ENCODE measurements around the gene MYL7.
"Not testable (repeated sequence)": the region's sequence is repeated elsewhere in the genome, so short reads cannot be mapped to it uniquely, and the experiment has no call there.

MYL7 gene

DNA sequence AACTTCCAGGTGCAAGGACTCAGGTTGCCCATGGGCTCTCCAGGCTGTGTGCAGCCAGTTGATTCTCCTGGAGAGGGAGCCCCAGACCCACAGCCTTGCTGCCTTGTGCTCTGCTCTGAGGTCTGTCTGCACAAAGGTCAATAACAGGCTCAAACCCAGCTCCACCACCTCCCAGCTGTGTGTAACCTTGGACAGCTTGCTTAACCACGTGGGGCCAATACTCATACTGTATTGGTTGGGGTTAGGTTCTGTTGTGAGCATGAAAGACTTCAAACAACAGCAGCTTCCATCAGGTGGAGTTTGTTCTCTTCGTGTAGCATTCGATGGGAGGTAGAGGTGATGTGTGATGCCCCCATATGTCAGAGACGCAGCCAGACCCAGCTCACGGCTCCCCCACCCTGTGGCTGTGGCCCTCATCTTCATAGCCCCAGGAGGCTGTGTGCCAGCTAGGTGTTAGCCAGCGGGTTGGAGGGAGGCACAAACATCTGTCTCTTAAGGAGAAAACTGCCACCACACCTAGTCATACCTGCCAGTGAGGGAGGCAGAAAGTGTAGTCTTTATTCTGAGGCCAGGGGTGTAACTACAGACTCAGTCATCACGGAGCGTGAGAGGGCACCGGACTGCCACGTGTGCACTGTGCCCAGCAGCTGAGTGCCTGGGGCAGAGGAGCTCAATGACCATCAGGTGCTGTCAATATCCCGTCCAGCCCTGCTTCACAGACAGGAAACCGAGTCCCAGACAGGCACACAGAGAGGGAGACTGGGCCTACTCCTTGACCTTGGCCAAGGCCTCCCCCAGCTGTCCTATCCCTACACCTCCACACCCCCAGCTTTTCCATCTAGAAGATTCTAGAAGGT lies 9.7 kb downstream of the MYL7 start:
- Mint-ChIP-seq H3K27ac (no peak overlapping the region), H3K4me3 (no peak overlapping the region), H3K9me3 (no peaks in the 10 kb centered on the region), H3K4me1 (no peaks in the 10 kb centered on the region), H3K27me3 (no peaks in the 10 kb centered on the region)
- DNase-seq (no peak), ATAC-seq (peak; percentile 64)

DNA sequence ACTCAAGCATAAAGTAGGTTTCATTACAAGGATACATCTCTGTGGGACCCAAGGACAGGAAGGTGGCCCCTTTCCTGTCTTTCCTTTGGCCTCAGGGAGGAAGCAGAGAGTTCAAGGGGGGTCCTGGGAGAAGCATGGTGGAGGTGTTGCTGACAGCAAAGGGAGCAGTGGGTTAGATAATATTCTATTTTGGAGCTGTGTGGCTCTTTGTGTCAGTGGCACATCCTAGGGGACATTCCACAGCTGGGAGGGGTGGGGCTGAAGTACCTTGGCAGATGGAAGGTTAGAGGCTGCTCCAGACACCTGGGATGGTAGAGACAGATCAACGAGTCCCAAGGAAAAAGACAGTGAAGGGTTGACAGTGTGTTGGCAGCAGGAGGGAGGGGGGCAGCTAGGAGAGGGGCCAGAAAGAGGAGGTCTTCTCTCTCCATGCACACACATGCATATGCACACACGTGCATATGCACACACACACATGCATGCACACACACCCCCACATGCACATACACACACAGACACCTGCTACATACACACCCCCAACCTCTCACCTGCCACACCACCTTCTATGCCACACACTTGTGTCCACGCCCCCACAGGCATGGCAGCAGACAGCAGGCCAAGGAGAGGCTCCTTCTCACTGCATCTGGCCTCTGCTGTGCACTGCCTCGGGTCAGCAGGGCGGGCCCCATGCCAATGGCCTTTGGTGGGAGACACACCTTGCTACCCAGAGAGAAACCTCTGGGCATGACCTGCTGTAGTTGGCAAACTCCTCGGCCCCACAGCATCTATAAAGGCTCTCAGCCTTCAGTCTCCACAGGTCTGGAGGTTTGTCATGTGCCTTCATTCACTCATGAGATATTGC lies 12.2 kb downstream of the MYL7 start:
- Mint-ChIP-seq H3K27me3 (no peaks in the 10 kb centered on the region), H3K4me1 (peaks cover 5% of the 10 kb centered on the region), H3K27ac (no peak overlapping the region), H3K9me3 (no peaks in the 10 kb centered on the region), H3K4me3 (no peak overlapping the region)
- DNase-seq: no peak
- no peak for ATAC-seq

DNA sequence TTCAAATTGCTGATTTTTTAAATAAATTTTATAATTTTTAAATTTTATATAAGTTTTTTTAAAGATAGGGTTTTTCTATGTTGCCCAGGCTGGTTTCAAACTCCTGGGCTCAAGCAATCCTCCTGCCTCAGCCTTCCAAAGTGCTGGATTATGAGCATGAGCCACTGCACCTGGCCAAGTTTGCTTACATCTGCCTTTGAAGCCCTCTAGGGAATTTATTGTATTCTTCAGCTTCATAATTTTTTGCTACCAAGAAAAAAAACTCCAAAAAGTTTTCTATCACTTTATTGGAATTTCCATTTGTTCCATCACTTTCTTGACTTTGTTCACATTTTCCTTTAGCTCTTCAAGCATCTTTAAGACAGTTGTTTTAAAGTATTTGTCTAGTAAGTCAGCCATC lies 14.0 kb downstream of the MYL7 start:
- no peak overlapping the region for H3K4me3 Mint-ChIP-seq
- peaks cover 15% of the 10 kb centered on the region for H3K4me1 Mint-ChIP-seq
- DNase-seq (no peak), ATAC-seq (no peak)
- H3K27ac Mint-ChIP-seq: no peak overlapping the region
- no peaks in the 10 kb centered on the region for H3K27me3 Mint-ChIP-seq
- no peaks in the 10 kb centered on the region for H3K9me3 Mint-ChIP-seq

DNA sequence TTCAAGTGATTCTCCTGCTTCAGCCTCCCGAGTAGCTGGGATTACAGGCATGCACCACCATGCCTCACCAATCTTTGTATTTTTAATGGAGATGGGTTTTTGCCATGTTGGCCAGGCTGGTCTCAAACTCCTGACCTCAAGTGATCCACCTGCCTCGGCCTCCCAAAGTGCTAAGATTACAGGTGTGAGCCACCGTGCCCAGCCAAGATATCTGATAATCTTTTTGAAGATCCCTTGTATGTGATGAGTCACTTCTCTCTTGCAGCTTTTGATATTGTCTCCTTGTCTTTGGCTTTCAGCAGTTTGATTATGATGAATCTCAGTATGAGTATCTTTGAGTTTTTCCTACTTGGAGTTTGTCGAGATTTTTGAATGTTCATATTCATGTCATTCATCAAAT lies 14.6 kb downstream of the MYL7 start:
- H3K27ac Mint-ChIP-seq, DNase-seq, H3K27me3 Mint-ChIP-seq, H3K9me3 Mint-ChIP-seq, H3K4me3 Mint-ChIP-seq, ATAC-seq: not testable (repeated sequence)
- peaks cover 21% of the 10 kb centered on the region for H3K4me1 Mint-ChIP-seq

DNA sequence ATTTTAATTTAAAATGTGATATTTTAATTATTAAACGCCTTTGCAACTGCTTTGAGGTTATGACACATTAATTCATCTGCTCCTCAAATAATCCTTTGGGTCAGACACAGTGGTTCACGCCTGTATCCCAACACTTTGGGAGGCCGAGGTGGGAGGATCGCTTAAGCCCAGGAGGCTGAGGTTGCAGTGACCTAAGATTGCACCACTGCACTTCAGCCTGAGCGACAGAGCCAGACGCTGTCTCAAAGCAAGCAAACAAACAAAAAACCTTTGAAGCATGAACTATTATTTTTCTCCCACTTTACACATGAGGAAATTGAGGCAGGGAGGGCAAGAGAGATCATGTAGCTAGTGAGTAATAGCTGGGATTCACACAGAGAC lies 16.3 kb downstream of the MYL7 start:
- ATAC-seq (no peak), DNase-seq (no peak)
- Mint-ChIP-seq H3K4me1 (peaks cover 38% of the 10 kb centered on the region), H3K27ac (no peak overlapping the region), H3K9me3 (no peaks in the 10 kb centered on the region), H3K27me3 (no peaks in the 10 kb centered on the region), H3K4me3 (no peak overlapping the region)

DNA sequence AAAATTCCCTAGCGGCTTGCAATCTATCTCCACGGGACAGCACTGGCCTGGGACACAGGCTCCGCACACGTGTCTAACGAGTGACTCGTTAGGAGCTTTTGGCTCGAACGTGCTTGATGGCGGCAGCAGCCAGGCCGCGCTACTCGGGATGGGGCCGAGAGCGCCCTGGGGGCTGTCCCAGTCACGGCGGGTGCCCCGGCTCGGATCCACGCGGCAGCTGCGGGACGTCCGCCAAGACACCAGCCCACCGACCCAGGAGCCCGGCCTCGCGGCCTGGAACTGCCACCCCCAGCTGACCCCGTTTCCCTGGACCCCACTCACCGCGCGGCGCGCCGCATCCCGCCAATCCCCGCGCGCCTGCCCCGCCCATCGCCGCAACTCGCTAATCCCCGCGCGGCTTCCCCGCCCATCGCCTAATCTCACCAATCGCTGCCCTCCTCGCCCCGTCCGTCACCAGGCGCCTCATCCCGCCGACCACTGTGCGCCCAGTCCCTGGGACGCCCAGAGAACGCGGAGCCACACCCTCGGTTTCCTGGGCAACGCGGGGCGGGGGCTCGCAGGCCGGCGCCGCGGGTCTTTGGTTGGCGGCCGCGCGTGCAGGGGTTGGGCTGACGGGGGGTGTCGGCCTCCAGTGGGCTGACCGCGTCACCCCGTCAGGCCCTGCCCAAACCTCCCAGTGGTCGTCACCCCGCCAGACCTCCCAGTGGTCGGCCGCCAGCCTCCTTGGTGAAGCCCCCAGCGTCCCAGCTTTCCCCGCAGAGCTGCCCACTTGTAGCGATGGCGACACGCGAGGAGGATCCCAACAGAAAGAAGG lies 17.7 kb downstream of the MYL7 start, which contains the start of gene POLD2:
Gene POLD2, minus strand, starts transcription at position 359 of the 814 bp plus-strand sequence. CDS start 1,495 bp downstream, outside the sequence.
- ATAC-seq: peak; percentile 100
- H3K9me3 Mint-ChIP-seq: no peaks in the 10 kb centered on the region
- DNase-seq: peak; percentile 96
- H3K27me3 Mint-ChIP-seq: no peaks in the 10 kb centered on the region
- peak within 1 kb of the TSS; percentile 88 to 93 for H3K27ac Mint-ChIP-seq
- H3K4me1 Mint-ChIP-seq: peaks cover 50% of the 10 kb centered on the region
- H3K4me3 Mint-ChIP-seq: peak within 1 kb of the TSS; percentile 90 to 91

DNA sequence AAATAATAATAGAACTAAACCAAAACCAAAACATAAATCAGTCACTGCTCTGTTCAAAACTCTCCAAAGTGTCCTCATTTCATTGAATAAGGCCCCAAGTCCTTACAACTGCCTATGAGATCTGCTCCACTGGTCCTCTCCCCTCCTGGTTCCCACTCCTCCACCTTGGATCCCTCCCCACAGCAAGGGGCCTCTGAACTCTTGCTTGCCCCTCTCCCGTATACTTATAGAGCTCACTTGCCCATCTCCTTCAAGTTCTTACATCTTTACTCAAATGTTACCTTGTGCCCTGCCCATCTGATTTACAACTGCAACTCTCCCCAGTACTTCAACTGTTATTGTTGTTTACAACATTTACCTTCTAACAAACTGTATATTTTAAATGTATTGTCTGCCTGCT lies 18.6 kb downstream of the MYL7 start:
- Mint-ChIP-seq H3K27ac (peak overlapping the region; percentile 7 to 88), H3K27me3 (no peaks in the 10 kb centered on the region), H3K9me3 (no peaks in the 10 kb centered on the region), H3K4me3 (peak overlapping the region; percentile 90 to 91), H3K4me1 (peaks cover 59% of the 10 kb centered on the region)
- no peak for ATAC-seq
- DNase-seq: no peak

DNA sequence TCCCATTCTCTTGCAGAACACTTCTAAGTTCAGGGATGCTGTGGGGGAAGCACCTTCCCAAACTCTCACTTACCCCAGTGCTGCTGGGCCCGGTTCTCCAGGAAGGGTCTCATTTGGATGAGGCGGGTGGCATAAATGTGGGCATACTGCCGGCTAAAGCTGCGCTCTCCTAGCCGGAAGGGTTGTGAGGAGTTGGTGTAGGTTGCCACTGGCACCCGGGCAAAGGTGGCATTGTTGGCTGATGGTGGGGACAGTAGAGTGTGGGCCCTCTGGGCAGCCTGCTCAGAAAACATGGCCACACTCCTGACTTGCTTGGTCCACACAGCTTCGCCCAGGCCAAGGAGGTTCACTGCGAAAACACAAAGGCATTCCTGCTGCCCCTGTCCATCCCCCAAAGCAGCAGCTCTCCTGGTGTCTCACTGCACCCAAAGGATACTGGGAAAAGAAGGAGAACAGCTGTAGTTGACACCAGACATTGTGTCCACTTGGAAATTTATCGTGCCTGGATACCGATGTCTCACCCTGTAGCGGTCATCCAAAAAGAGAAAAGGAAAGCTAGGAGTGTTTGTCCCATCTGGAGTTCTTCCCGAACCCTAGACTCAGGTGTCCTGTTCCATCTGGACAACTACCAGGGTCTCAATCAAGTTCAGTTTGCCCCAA lies 19.2 kb downstream of the MYL7 start:
- H3K4me3 Mint-ChIP-seq: peak overlapping the region; percentile 90 to 91
- H3K27ac Mint-ChIP-seq: no peak overlapping the region

DNA sequence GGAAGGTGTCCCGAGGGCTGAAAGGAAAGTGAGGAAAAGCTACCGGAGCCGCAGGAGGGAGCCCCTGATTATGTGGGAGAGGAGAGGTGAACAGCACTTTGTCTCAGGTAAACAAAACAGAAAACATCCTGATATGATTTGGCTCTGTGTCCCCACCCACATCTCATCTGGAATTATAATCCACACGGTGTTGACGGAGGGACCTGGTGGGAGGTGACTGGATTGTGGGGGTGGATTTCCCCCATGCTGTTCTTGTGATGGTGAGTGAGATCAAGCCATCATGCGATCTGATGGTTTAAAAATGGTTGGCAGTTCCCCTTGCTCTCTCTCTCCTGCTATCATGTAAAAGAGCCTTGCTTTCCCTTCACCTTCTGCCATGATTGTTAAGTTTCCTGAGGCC lies 20.7 kb downstream of the MYL7 start:
- Mint-ChIP-seq H3K4me1 (peaks cover 73% of the 10 kb centered on the region), H3K9me3 (no peaks in the 10 kb centered on the region), H3K27me3 (no peaks in the 10 kb centered on the region), H3K4me3 (no peak overlapping the region), H3K27ac (peak overlapping the region in 1 of 2 donors; percentile 68)
- ATAC-seq (no peak), DNase-seq (no peak)

More for the DNA sequence above, 19.2 kb downstream of the MYL7 start:
- peaks cover 65% of the 10 kb centered on the region for H3K4me1 Mint-ChIP-seq
- H3K9me3 Mint-ChIP-seq: no peaks in the 10 kb centered on the region
- H3K27me3 Mint-ChIP-seq: no peaks in the 10 kb centered on the region
- DNase-seq: no peak
- ATAC-seq: no peak

DNA sequence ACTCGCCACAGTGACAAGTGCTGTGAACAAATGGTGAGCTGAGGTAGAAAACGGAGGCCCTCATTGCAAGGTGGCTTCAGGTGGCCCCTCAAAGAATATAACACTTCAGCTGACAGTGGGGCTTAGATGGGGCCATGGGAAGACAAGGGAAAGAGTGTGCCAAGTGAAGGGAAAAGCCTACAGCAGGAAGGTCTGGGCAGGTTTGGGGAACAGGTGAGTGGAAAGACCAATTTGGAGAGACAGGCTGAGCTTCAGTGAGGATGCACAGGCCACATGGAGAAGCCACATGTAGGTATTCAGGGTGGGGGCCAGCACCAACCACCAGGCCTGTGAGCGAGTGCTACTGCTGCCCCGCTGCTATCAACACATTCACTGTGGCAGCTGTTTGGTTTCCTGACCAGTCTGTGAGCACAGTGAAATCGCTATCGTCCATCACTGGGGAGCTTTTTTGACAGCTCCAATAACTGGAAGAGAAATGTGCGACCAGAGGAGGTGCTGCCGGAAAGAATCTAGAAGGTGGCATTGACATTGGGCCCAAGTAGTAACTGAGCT lies 21.2 kb downstream of the MYL7 start:
- ATAC-seq: no peak
- peak overlapping the region in 1 of 2 donors; percentile 68 for H3K27ac Mint-ChIP-seq

DNA sequence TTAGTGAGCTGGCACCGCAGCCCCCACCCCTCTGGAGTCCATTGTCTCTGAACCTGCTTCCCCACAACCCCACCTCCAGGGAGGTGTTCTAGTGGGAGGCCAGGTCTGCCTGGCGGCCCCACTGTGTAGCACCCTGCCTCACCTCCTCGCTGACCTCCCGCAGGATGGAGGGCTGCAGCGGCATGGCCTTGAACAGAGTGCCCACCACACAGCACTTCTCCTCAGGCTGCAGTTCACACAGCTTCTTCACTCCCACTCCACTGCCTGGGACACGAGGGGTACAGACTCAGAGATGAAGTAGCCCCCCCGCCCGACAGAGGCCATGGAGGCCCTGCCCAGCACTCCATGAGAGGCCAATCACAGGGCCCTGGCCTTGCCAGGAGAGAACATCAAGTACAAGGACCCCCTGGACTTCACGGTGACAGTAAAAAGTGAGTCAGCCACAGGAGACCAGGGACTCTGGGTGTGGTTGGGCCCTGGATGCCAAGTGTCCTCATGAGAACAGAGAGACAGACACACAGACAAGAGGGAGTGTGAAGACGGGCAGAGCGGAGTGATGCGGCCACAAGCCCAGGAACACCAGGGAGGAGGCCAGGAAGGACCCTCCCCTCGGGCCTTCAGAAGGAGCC lies 23.2 kb downstream of the MYL7 start:
- H3K9me3 Mint-ChIP-seq: no peaks in the 10 kb centered on the region
- ATAC-seq (no peak), DNase-seq (no peak)
- H3K4me1 Mint-ChIP-seq: peaks cover 66% of the 10 kb centered on the region
- H3K27me3 Mint-ChIP-seq: no peaks in the 10 kb centered on the region
- no peak overlapping the region for H3K4me3 Mint-ChIP-seq
- no peak overlapping the region for H3K27ac Mint-ChIP-seq

More for the DNA sequence above, 21.2 kb downstream of the MYL7 start:
- no peak for DNase-seq
- Mint-ChIP-seq H3K27me3 (no peaks in the 10 kb centered on the region), H3K9me3 (no peaks in the 10 kb centered on the region), H3K4me1 (peaks cover 73% of the 10 kb centered on the region), H3K4me3 (no peak overlapping the region)

DNA sequence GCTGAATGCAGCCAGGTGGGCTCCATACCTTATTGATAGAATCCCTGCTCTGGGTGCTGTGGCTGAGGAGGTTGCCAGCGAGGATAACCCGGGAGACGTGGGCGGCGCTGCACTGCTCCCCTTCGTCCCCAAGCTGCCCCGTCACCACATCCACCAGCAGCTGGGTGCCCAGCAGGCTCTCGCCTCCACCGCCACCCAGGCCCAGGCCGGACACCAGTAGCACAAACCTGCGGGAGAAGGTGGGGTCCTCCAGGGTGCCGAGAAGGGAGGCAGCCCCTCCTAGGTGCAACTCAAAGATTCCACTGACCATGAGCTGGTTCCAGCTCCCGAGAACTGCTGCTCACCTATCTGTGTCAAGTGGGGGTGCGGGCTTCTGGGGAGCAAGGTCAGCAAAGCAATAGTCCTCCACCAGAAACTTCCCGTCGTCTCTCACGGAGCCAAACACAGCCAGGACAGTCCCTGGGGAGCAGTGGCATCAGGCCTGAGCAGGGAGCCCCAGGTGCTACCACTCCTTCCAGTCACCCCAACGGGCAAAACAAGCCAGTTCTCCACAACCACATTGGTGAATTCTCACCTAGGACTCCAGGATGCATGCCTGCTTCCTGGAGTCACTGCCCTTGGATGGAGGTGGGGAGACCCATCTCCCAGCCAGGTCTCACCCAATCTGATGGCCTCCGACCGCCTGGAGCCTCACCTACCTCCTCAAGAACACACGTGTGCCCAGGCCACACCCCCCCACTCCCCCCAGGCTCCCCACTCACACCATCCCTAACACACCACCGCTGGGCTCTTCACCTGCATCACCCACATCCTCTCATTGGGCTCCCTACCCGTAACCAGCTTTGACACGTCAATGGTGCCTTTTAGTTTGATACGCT lies 24.1 kb downstream of the MYL7 start:
- peak overlapping the region in 1 of 2 donors; percentile 10 for H3K4me3 Mint-ChIP-seq
- peak overlapping the region in 1 of 2 donors; percentile 91 for H3K27ac Mint-ChIP-seq
- H3K9me3 Mint-ChIP-seq: no peaks in the 10 kb centered on the region
- ATAC-seq (no peak), DNase-seq (no peak)
- peaks cover 57% of the 10 kb centered on the region for H3K4me1 Mint-ChIP-seq
- no peaks in the 10 kb centered on the region for H3K27me3 Mint-ChIP-seq

DNA sequence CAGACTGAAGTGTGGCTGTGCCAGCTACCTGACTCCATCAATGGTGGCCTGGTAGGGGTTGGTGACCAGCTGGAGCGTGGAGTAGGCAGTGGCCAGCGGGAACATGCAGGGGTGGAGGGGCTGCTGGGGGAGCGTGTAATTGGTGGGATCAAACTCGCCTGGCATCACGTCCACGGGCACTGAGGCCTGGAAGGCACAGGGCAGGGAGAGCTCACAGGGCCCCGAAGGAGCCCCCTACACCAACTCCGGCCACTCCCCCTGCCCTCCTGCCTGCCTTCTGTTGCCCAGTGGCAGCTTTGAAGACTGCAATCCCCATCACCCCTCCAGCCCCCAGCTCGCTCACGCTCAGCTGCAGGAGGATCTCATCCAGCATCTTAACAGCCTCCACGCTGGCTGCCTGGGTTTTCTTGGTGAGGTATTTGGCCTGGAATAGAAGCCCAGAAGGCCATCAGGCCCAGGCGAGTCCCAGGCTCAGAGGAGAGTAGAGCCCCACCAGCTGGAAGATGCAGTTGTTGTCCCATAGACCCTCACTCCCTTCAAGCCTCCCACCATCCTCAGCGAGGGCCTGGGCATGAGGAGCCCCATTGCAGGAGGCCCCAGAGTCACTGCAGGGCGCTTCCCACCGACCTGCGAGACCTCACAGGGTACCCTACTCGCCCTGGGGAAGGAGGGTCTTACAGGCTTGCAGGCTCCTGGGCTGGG lies 24.9 kb downstream of the MYL7 start:
- ATAC-seq (no peak), DNase-seq (no peak)
- Mint-ChIP-seq H3K9me3 (no peaks in the 10 kb centered on the region), H3K27ac (no peak overlapping the region), H3K4me3 (no peak overlapping the region), H3K4me1 (peaks cover 49% of the 10 kb centered on the region), H3K27me3 (no peaks in the 10 kb centered on the region)
